Measurements from ENCODE around the gene TMEM179B. TPM values are rescaled to one million over a fixed set of nuclear protein-coding genes. Genes with fewer than 3 reads are reported as not detected.

The TMEM179B gene
- total and polyA plus RNA-seq, 2 of the 13 experiments (the other 11 are each of a cell fraction or from before 2014, with no cell fraction given) = 24.8 to 25.7 TPM

DNA sequence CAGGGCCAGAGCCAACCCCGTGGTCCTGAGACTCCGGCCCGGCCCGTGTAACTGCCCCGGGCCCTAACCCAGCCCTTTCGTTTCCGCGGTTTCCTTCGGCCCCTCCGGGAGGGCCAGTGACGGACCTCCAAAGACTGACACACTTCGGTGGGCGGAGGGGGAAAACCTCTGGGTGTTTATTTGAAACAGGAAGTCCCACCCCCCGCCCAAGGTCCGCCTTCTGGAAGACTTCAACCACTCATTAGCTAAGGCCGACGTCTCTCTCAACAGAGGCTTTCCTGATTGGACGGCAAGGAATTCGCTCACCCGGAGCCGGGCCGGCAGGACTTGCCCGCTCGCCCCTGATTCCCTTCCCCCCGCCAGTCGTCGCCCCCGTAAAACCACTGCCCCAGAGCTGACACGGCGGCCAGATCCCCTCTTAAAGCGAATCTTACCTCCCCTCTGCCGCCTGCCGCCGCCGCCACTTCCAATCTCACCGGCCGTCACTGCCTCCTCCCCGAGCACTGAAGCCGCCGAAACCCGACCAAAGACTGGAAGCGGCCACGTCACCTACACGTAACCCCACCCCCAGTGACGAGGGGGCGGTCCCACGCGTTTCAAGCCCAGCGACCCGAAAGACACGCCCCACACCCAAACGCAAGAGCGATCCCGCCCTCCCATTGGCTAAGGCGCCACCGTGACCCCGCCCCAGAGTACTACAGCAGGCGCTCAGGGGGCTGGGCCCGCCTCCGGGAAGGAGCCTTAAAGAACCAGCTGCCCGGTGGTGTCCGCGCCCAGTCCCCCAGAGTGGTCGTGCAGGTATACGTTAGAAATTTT, 44.5 kb downstream of the TMEM179B start, which contains the start of gene STX5 (continued):
- TF ChIP-seq ZNF580 (CRISPR knock-in tag; IDR thresholded peaks at IDR 0.05; ENCODE audit: borderline replicate concordance, low read depth) (0 out of 2 replicates have a peak, but pooled peaks have one; percentile 26), ZNF337 (CRISPR knock-in tag; IDR thresholded peaks at IDR 0.05; ENCODE audit: borderline replicate concordance, low read depth) (peak; percentile 81; the same call in 1 of the 2 replicates), HNF1B (CRISPR knock-in tag; IDR thresholded peaks at IDR 0.05) (0 out of 2 replicates have a peak, but pooled peaks have one; percentile 55), E2F5 (CRISPR knock-in tag; conservative IDR thresholded peaks at IDR 0.05) (no peak), YEATS4 (CRISPR knock-in tag; IDR thresholded peaks at IDR 0.05; ENCODE audit: borderline replicate concordance) (peak; percentile 68), ZNF549 (CRISPR knock-in tag; IDR thresholded peaks at IDR 0.05) (no peak), HIVEP1 (CRISPR knock-in tag; IDR thresholded peaks at IDR 0.05) (peak; percentile 80), ZNF441 (CRISPR knock-in tag; IDR thresholded peaks at IDR 0.05; ENCODE audit: borderline replicate concordance) (peak; percentile 13; the same call in 1 of the 2 replicates), U2AF1 (optimal IDR thresholded peaks at IDR 0.05; ENCODE audit: low read depth, low read length) (peak; percentile 79), ELF1 (CRISPR knock-in tag; IDR thresholded peaks at IDR 0.05) (peak; percentile 62), BCL6 (CRISPR knock-in tag; IDR thresholded peaks at IDR 0.05) (peak; percentile 27; the same call in 1 of the 2 replicates), FOXP1 (IDR thresholded peaks at IDR 0.05) (no peak), FOXP1 (CRISPR knock-in tag; IDR thresholded peaks at IDR 0.05) (peak; percentile 49; the same call in 1 of the 2 replicates), SPEN (CRISPR knock-in tag; IDR thresholded peaks at IDR 0.05; ENCODE audit: low read depth) (peak; percentile 56), KAT8 (CRISPR knock-in tag; IDR thresholded peaks at IDR 0.05) (peak; percentile 81), KLF15 (CRISPR knock-in tag; IDR thresholded peaks at IDR 0.05; ENCODE audit: borderline replicate concordance) (0 out of 2 replicates have a peak, but pooled peaks have one; percentile 43), RXRB (CRISPR knock-in tag; IDR thresholded peaks at IDR 0.05; ENCODE audit: borderline replicate concordance) (0 out of 2 replicates have a peak, but pooled peaks have one; percentile 43), MIER2 (CRISPR knock-in tag; IDR thresholded peaks at IDR 0.05) (no peak)
- TF ChIP-seq, protein P1, sequence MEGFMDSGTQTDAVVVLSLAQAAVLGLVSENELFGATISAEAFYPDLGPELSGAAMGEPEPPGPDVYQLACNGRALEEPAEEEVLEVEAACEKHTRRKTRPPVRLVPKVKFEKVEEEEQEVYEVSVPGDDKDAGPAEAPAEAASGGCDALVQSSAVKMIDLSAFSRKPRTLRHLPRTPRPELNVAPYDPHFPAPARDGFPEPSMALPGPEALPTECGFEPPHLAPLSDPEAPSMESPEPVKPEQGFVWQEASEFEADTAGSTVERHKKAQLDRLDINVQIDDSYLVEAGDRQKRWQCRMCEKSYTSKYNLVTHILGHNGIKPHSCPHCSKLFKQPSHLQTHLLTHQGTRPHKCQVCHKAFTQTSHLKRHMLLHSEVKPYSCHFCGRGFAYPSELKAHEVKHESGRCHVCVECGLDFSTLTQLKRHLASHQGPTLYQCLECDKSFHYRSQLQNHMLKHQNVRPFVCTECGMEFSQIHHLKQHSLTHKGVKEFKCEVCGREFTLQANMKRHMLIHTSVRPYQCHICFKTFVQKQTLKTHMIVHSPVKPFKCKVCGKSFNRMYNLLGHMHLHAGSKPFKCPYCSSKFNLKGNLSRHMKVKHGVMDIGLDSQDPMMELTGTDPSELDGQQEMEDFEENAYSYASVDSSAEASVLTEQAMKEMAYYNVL (CRISPR knock-in tag; IDR thresholded peaks at IDR 0.05; ENCODE audit: borderline replicate concordance) = peak; percentile 79
- TF ChIP-seq, protein P2, sequence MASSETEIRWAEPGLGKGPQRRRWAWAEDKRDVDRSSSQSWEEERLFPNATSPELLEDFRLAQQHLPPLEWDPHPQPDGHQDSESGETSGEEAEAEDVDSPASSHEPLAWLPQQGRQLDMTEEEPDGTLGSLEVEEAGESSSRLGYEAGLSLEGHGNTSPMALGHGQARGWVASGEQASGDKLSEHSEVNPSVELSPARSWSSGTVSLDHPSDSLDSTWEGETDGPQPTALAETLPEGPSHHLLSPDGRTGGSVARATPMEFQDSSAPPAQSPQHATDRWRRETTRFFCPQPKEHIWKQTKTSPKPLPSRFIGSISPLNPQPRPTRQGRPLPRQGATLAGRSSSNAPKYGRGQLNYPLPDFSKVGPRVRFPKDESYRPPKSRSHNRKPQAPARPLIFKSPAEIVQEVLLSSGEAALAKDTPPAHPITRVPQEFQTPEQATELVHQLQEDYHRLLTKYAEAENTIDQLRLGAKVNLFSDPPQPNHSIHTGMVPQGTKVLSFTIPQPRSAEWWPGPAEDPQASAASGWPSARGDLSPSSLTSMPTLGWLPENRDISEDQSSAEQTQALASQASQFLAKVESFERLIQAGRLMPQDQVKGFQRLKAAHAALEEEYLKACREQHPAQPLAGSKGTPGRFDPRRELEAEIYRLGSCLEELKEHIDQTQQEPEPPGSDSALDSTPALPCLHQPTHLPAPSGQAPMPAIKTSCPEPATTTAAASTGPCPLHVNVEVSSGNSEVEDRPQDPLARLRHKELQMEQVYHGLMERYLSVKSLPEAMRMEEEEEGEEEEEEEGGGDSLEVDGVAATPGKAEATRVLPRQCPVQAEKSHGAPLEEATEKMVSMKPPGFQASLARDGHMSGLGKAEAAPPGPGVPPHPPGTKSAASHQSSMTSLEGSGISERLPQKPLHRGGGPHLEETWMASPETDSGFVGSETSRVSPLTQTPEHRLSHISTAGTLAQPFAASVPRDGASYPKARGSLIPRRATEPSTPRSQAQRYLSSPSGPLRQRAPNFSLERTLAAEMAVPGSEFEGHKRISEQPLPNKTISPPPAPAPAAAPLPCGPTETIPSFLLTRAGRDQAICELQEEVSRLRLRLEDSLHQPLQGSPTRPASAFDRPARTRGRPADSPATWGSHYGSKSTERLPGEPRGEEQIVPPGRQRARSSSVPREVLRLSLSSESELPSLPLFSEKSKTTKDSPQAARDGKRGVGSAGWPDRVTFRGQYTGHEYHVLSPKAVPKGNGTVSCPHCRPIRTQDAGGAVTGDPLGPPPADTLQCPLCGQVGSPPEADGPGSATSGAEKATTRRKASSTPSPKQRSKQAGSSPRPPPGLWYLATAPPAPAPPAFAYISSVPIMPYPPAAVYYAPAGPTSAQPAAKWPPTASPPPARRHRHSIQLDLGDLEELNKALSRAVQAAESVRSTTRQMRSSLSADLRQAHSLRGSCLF (CRISPR knock-in tag; IDR thresholded peaks at IDR 0.05; ENCODE audit: borderline replicate concordance) = no peak
